ENCODE results near the gene LRMDA. TPM values are rescaled to one million over a fixed set of nuclear protein-coding genes. Genes with fewer than 3 reads are reported as not detected.

The LRMDA gene
- total and polyA plus RNA-seq, 2 donors (not counting 3 experiments of a cell fraction or from before 2014, with no cell fraction given): 9.7 to 18.0 TPM

DNA sequence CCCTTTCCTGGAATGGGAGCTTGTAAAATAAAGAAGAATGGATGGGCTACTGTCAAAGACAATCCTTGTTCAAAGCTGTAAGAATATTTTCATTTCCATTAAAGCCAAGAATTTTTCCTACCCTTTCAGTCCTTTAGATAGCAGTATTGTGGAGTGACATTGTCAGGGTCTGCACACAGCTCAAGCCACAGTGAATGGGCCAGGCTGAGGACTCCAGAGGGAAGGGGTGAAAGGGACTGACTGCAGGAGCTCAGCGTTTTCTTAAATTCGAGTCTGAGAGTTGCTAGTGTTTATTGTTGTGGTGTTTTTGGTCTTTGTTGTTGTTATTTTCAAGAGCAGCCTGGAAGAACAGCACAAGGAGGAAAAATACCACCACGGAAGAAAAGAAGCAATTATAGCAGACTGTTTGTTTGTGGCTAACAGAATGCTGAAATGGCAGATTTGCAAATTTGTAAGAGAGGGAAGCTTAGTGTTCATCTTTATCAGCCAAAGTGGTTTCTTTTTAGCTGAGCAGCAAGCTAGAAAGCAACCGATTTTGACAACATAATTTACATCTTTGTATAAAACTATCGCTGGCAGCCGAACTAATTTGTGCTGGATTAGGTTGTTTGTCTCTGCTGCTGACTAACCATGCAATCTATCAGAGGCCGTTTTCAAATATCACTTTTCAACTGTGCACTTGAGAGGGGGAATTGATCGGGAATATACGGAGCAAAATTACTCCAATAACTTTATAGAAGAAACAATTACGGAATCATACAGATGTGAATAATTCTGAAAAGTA, 192.1 kb downstream of the LRMDA start:
- CTCF ChIA-PET: no interaction called here
- no TSS peak for BruUV-seq (replicated peaks)
- no peaks in the 10 kb centered on the region for H3K9me3 ChIP-seq (replicated peaks; ENCODE audit: control insufficient read depth, insufficient read depth, low read length)

DNA sequence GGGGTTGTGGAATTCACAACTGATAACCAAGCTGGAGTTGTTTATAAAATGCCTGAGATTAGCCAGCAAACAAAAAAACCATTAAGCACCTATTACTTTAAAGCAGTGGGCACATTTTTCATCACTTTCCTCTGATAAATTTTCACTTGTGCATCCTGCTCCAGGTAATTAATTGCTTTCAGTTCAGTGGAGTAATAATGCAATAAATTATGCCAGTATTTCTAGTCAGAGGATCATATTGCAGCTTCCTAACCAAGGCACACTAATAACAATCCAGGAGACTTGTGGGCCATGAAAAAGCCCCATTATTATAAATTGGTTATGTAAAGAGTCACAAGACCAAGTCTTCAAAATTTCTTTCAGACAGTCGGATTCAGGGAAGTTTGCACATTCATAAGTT, 193.2 kb downstream of the LRMDA start:
- CTCF ChIA-PET: no interaction called here
- H3K4me3 ChIP-seq (replicated peaks in 1 of 3; ENCODE audit: insufficient read depth in 1 of 3, low read depth in 1 of 3, low read length in 3 of 3): no peak overlapping the region
- H3K9me3 ChIP-seq (replicated peaks; ENCODE audit: control insufficient read depth, insufficient read depth, low read length): no peaks in the 10 kb centered on the region
- H3K4me1 ChIP-seq (ENCODE audit: control insufficient read depth, extremely low read depth, insufficient read depth, low read length): no peaks in the 10 kb centered on the region
- H3K9me1 ChIP-seq (replicated peaks; ENCODE audit: control insufficient read depth, extremely low read depth, insufficient read depth, low read length): no peaks in the 10 kb centered on the region
- no peak overlapping the region for H3K4me2 ChIP-seq (ENCODE audit: insufficient read depth, low read length)
- H3K79me2 ChIP-seq (ENCODE audit: control insufficient read depth, insufficient read depth, low read length): no peaks in the 10 kb centered on the region
- H3K27ac ChIP-seq (ENCODE audit: insufficient read depth, low read depth, low read length): no peak overlapping the region
- no TSS peak for BruUV-seq (replicated peaks)
- intact Hi-C loops (cut with micrococcal nuclease) (no loop called here), dilution Hi-C loops (cut with MboI; ENCODE audit: extremely low pct_ligation_motif_present, low sequenced_read_pairs) (no loop called here)
- POLR2A ChIA-PET: no interaction called here
- DNase-seq (ENCODE audit: low read depth, low spot score) (no peak), FAIRE-seq (no peak)
- H2AFZ ChIP-seq (ENCODE audit: low read depth, low read length): no peak overlapping the region
- no peaks in the 10 kb centered on the region for H4K20me1 ChIP-seq (replicated peaks; ENCODE audit: control insufficient read depth, extremely low read depth, insufficient read depth, low read length)
- no peaks in the 10 kb centered on the region for H3K36me3 ChIP-seq (ENCODE audit: control insufficient read depth in 2 of 2, extremely low read depth in 1 of 2, insufficient read depth in 2 of 2, low read length in 2 of 2)
- H3K27me3 ChIP-seq (ENCODE audit: control insufficient read depth in 2 of 2, insufficient read depth in 2 of 2, low read length in 2 of 2): no peaks in the 10 kb centered on the region
- no peak overlapping the region for H3K9ac ChIP-seq (replicated peaks; ENCODE audit: extremely low read depth, insufficient read depth, low read length)
- TF ChIP-seq EZH2 (IDR thresholded peaks at IDR 0.05; ENCODE audit: borderline replicate concordance, low read depth, low read length, severe bottlenecking): no peak
- no peak for TF ChIP-seq POLR2A (IDR thresholded peaks at IDR 0.05; ENCODE audit: low read depth, low read length)
- TF ChIP-seq FOS (IDR thresholded peaks at IDR 0.05; ENCODE audit: borderline replicate concordance, insufficient read depth, low read length): no peak
- no peak for TF ChIP-seq GATA2 (IDR thresholded peaks at IDR 0.05; ENCODE audit: insufficient read depth, insufficient read length, low read depth, low read length)
- no peak for TF ChIP-seq MAX (IDR thresholded peaks at IDR 0.05; ENCODE audit: insufficient read depth, insufficient read length)
- no peak for TF ChIP-seq MYC (IDR thresholded peaks at IDR 0.05; ENCODE audit: low read depth, low read length)
- TF ChIP-seq POLR2AphosphoS5 (IDR thresholded peaks at IDR 0.05; ENCODE audit: insufficient read depth, low read depth, low read length): no peak
- no peak for TF ChIP-seq JUN (IDR thresholded peaks at IDR 0.05; ENCODE audit: borderline replicate concordance, insufficient read depth, insufficient read length, low read depth)
- TF ChIP-seq, protein P1, sequence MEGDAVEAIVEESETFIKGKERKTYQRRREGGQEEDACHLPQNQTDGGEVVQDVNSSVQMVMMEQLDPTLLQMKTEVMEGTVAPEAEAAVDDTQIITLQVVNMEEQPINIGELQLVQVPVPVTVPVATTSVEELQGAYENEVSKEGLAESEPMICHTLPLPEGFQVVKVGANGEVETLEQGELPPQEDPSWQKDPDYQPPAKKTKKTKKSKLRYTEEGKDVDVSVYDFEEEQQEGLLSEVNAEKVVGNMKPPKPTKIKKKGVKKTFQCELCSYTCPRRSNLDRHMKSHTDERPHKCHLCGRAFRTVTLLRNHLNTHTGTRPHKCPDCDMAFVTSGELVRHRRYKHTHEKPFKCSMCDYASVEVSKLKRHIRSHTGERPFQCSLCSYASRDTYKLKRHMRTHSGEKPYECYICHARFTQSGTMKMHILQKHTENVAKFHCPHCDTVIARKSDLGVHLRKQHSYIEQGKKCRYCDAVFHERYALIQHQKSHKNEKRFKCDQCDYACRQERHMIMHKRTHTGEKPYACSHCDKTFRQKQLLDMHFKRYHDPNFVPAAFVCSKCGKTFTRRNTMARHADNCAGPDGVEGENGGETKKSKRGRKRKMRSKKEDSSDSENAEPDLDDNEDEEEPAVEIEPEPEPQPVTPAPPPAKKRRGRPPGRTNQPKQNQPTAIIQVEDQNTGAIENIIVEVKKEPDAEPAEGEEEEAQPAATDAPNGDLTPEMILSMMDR (IDR thresholded peaks at IDR 0.05; ENCODE audit: extremely low read depth in 1 of 2, insufficient read depth in 1 of 2, low read depth in 1 of 2, low read length in 2 of 2): no peak

More for the DNA sequence above, 192.1 kb downstream of the LRMDA start:
- intact Hi-C loops (cut with micrococcal nuclease) (no loop called here), dilution Hi-C loops (cut with MboI; ENCODE audit: extremely low pct_ligation_motif_present, low sequenced_read_pairs) (no loop called here)
- POLR2A ChIA-PET: no interaction called here
- no peak overlapping the region for H2AFZ ChIP-seq (ENCODE audit: low read depth, low read length)
- no peak overlapping the region for H3K27ac ChIP-seq (ENCODE audit: insufficient read depth, low read depth, low read length)
- DNase-seq (ENCODE audit: low read depth, low spot score) (no peak), FAIRE-seq (no peak)
- H3K4me2 ChIP-seq (ENCODE audit: insufficient read depth, low read length): no peak overlapping the region
- H3K9me1 ChIP-seq (replicated peaks; ENCODE audit: control insufficient read depth, extremely low read depth, insufficient read depth, low read length): no peaks in the 10 kb centered on the region
- H3K4me1 ChIP-seq (ENCODE audit: control insufficient read depth, extremely low read depth, insufficient read depth, low read length): no peaks in the 10 kb centered on the region
- TF ChIP-seq, protein P1 (IDR thresholded peaks at IDR 0.05; ENCODE audit: extremely low read depth in 1 of 2, insufficient read depth in 1 of 2, low read depth in 1 of 2, low read length in 2 of 2): no peak
- TF ChIP-seq GATA2 (IDR thresholded peaks at IDR 0.05; ENCODE audit: insufficient read depth, insufficient read length, low read depth, low read length) (no peak), MYC (IDR thresholded peaks at IDR 0.05; ENCODE audit: low read depth, low read length) (no peak)
- no peak overlapping the region for H3K9ac ChIP-seq (replicated peaks; ENCODE audit: extremely low read depth, insufficient read depth, low read length)
- H3K27me3 ChIP-seq (ENCODE audit: control insufficient read depth in 2 of 2, insufficient read depth in 2 of 2, low read length in 2 of 2): no peaks in the 10 kb centered on the region
- no peak overlapping the region for H3K4me3 ChIP-seq (replicated peaks in 1 of 3; ENCODE audit: insufficient read depth in 1 of 3, low read depth in 1 of 3, low read length in 3 of 3)
- H4K20me1 ChIP-seq (replicated peaks; ENCODE audit: control insufficient read depth, extremely low read depth, insufficient read depth, low read length): no peaks in the 10 kb centered on the region
- no peaks in the 10 kb centered on the region for H3K79me2 ChIP-seq (ENCODE audit: control insufficient read depth, insufficient read depth, low read length)
- no peaks in the 10 kb centered on the region for H3K36me3 ChIP-seq (ENCODE audit: control insufficient read depth in 2 of 2, extremely low read depth in 1 of 2, insufficient read depth in 2 of 2, low read length in 2 of 2)
